Liver (tissue), 3 donors: ENCODE results near the gene SLC16A7.

ENCODE experiments used
- ATF3 ChIP-seq: IDR thresholded peaks from 2 replicates; pipeline ENCODE4 v1.6.1; 2016; ENCODE audit warnings: antibody characterized with exemption
- CTCF ChIP-seq: fragments of 150-350 bp; IDR thresholded peaks from 2 replicates; pipeline ENCODE4 v1.5.1; 2017; ENCODE audit warnings: improper control_type of control experiment, low read depth, low read length; ENCODE audit not compliant: missing input control
- EGR1 ChIP-seq, 2 donors: IDR thresholded peaks; 2 replicates each; pipeline ENCODE4 v1.6.1; 2016 to 2018; ENCODE audit warnings: antibody characterized with exemption in 2 of 2, low read depth in 2 of 2
- FOXA1 ChIP-seq: IDR thresholded peaks from 2 replicates; pipeline ENCODE4 v1.6.1; 2016; ENCODE audit warnings: antibody characterized with exemption
- GABPA ChIP-seq, 2 donors: IDR thresholded peaks in 1 of 2; conservative IDR thresholded peaks in 1 of 2; 2 replicates each; pipeline ENCODE4 v1.6.1; 2016; ENCODE audit warnings: antibody characterized with exemption in 2 of 2, mild to moderate bottlenecking in 1 of 2, moderate library complexity in 1 of 2
- MAX ChIP-seq: IDR thresholded peaks from 2 replicates; pipeline ENCODE4 v1.6.1; 2016; ENCODE audit warnings: antibody characterized with exemption
- NR2F2 ChIP-seq: IDR thresholded peaks from 2 replicates; pipeline ENCODE4 v1.6.1; 2016; ENCODE audit warnings: antibody characterized with exemption
- RAD21 ChIP-seq, 2 donors: IDR thresholded peaks; 2 replicates each; pipeline ENCODE4 v1.6.1; 2016; ENCODE audit warnings: antibody characterized with exemption in 2 of 2, mild to moderate bottlenecking in 2 of 2
- REST ChIP-seq: IDR thresholded peaks from 2 replicates; pipeline ENCODE4 v1.6.1; 2016; ENCODE audit warnings: antibody characterized with exemption, mild to moderate bottlenecking
- SP1 ChIP-seq: IDR thresholded peaks from 2 replicates; pipeline ENCODE4 v1.6.1; 2018; ENCODE audit warnings: antibody characterized with exemption, mild to moderate bottlenecking
- TAF1 ChIP-seq: conservative IDR thresholded peaks from 2 replicates; pipeline ENCODE4 v1.6.1; 2016; ENCODE audit warnings: antibody characterized with exemption, mild to moderate bottlenecking
- YY1 ChIP-seq: IDR thresholded peaks from 2 replicates; pipeline ENCODE4 v1.6.1; 2016; ENCODE audit warnings: antibody characterized with exemption, mild to moderate bottlenecking
- donor health status: healthy.
- donor health status: healthy.

- no peak for TF ChIP-seq CTCF
- TF ChIP-seq FOXA1: no peak
- no peak for TF ChIP-seq ATF3
- no peak for TF ChIP-seq EGR1 (IDR thresholded peaks at IDR 0.05; ENCODE audit: low read depth in 2 of 2)
- TF ChIP-seq MAX: no peak
- TF ChIP-seq TAF1: no peak
- TF ChIP-seq YY1: no peak
- TF ChIP-seq REST: no peak
- no peak for TF ChIP-seq NR2F2
- TF ChIP-seq RAD21 (IDR thresholded peaks at IDR 0.05): no peak
- no peak for TF ChIP-seq SP1
- TF ChIP-seq GABPA (IDR thresholded peaks at IDR 0.05 in 1 of 2, conservative IDR thresholded peaks at IDR 0.05 in 1 of 2): no peak
Observed at GRCh38 chr12:59603754-59604153, 7.9 kb downstream of the SLC16A7 start.
